Stomach (tissue), 4 donors: ENCODE results near the gene CCNE1.

Source experiments
- EP300 ChIP-seq: sonication (generic); formaldehyde crosslinking; IDR thresholded peaks from one replicate; pipeline ENCODE4 v1.6.1; 2017; ENCODE audit warnings: antibody characterized with exemption
- POLR2AphosphoS5 ChIP-seq, 3 donors: sonication (generic); formaldehyde crosslinking; IDR thresholded peaks; one replicate each; pipeline ENCODE4 v1.6.1; 2016; ENCODE audit warnings: antibody characterized with exemption in 3 of 3
- TF ChIP-seq, protein P1 (sequence below), 7 experiments: fragments of 450-650 bp in 4 of 7; fragments of 200-600 bp in 3 of 7; sonication (generic) in 3 of 7; IDR thresholded peaks; one replicate each; pipeline ENCODE4 v1.5.1; 2016 to 2019; ENCODE audit warnings: antibody characterized with exemption in 7 of 7, control low read depth in 2 of 7, mild to moderate bottlenecking in 1 of 7

GRCh38 chr19:29815231-29815630, 3.4 kb downstream of the CCNE1 start:
- TF ChIP-seq, protein P1, sequence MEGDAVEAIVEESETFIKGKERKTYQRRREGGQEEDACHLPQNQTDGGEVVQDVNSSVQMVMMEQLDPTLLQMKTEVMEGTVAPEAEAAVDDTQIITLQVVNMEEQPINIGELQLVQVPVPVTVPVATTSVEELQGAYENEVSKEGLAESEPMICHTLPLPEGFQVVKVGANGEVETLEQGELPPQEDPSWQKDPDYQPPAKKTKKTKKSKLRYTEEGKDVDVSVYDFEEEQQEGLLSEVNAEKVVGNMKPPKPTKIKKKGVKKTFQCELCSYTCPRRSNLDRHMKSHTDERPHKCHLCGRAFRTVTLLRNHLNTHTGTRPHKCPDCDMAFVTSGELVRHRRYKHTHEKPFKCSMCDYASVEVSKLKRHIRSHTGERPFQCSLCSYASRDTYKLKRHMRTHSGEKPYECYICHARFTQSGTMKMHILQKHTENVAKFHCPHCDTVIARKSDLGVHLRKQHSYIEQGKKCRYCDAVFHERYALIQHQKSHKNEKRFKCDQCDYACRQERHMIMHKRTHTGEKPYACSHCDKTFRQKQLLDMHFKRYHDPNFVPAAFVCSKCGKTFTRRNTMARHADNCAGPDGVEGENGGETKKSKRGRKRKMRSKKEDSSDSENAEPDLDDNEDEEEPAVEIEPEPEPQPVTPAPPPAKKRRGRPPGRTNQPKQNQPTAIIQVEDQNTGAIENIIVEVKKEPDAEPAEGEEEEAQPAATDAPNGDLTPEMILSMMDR (IDR thresholded peaks at IDR 0.05), result no peak
- TF ChIP-seq EP300 (no peak), POLR2AphosphoS5 (IDR thresholded peaks at IDR 0.05) (no peak)
